ENCODE results near the gene ASCL5.
A peak's percentile ranks its signal among the peaks of the same experiment; 100 is the strongest.

Gene ASCL5

DNA sequence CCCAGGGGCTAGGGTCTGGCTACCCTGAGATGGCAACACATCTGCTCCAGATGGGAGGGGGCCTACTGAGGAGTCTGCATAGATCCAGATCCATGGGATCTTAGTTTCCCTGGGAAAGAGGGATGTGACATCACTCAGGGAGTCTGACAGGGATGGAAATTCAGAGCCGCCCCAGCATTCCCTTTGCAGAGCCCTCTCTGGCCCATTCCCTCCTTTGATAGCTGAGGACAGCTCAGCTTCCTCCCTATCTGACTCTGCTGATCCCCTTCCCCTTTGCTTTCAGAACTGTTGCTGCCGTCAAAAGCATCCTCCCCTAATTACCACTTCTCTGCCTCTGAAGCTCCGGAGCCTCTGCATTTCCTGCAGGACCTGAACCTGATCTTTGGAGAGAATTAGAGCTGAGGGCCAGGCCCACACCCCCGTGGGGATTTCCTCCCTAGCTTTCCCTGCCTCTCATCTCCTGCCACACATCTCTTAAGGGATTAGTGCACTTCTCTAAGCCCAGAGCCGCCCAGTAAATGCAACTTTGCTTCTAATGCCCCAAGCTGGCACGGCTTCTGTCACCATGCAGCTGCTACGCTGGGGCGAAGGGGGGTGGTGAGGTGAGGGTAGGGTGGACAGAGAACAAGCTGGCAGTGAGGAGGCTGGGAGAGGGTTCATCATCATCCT lies 9.5 kb upstream of the ASCL5 start:
- no peak for DNase-seq (ENCODE audit: low read depth)

GRCh38 chr1:201134405-201134804 lies 7.4 kb upstream of the ASCL5 start:
- DNase-seq (ENCODE audit: low read depth) = no peak

- DNase-seq (ENCODE audit: low read depth) = no peak
Observed at GRCh38 chr1:201131398-201131797, 4.4 kb upstream of the ASCL5 start.

DNA sequence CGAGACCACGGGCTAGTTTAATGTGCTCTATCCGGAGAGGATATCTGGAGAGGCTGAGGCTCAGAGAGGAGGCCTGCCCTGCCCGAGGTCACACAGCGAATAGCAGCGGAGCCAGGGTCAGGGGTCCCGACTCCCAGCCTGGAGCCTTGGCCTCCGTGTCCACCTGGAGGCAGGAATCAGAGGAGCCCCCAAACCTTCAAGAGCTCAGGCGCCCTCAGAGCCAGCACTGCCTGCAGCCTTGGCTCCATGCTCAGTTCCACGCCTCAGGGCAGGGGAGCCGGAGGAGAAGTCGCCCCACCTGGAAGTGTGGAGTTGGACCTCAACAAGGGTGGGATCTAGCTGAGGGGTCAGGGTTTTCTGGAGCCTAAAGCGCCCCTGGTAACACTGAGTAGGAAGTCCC lies 2.0 kb upstream of the ASCL5 start:
- DNase-seq (ENCODE audit: low read depth) = no peak

DNA sequence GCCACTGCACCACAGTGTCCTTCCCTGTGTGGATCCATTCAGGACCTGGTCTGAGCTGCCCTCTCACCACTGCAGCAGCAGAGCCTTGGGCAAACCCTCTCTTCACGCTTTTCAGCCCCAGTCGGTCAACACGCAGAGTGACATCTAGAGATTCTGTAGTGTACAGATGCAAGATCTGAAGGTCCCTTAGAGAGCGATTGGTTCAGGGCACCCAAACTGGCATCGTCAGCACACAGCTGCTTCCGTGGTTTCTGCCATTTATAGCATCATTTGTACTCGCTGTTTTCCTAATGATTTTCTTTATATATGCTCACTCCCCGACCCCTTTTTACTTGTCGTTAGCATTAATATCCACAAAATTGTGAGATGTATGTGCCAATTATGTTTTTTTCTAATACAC lies 1.5 kb upstream of the ASCL5 start:
- no peak for DNase-seq (ENCODE audit: low read depth)

DNA sequence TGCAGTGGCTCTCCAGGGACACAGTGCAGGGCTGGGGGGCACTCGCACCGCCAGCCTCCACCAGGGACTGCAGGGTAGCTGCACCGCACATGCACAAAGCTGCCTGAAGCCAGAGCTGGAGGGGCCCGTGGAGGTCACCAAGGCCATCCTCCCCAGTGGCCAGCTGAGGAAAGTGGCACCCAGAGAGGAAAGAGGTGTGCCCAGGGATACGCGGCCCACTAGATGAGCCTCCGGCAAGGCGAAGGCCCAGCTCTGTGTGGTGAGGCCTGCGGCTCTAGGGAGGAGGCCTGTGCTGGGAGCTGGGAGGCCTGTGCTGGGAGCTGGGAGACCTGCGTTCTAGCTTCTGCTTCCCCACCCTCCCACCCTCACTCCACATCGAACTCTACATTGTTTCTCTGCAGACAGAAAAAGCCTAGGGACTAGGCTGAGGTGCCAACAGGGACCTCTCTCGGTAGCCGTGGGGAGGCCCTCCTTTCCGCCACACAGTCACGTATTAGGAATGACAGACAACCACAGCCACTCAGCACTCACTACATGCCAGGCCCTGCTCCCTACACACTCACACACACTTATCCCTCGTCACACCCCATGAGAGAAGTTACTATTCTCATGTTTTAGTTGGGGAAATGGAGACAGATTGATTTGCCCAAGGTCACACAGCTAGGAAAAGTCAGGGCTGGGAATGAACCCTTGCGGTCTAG lies 921 bp upstream of the ASCL5 start:
- DNase-seq (ENCODE audit: low read depth) = no peak

DNA sequence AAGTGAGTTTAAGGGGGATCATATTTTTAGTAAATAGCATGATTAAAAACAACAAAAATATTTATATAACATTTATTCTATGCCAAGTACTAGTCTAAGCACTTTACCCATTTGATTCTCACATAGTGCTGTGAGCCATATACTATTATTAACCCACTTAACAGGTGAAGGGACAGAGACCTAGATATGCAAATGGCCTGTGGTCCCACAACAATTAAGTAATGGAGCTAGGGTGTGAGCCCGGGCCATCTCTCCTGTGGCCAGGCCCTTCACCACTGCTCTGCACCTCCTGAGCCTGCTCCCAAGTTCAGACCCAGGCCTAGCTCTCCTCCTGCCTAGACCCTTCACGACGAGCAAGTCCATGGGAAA lies 537 bp downstream of the ASCL5 start:
- DNase-seq (ENCODE audit: low read depth) = no peak

DNA sequence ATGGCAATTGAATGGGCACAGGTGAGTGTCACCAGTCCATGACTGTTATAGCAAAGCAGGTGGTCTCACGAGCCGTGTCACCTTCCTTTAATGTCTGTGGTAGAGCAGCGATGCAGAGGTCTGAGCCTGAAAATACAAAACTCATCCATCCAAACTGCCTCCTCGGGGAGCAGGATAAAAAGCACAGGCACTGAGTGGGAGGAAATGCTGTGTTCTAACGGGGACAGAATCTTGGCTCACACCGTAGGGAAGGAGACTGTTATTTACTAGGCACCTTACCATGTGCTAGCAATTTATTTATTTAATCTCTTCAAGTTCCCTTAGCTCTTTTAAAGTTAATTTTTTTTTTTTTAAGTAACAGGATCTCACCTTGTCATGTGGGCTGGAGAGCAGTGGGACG lies 1.2 kb downstream of the ASCL5 start:
- no peak for DNase-seq (ENCODE audit: low read depth)

DNA sequence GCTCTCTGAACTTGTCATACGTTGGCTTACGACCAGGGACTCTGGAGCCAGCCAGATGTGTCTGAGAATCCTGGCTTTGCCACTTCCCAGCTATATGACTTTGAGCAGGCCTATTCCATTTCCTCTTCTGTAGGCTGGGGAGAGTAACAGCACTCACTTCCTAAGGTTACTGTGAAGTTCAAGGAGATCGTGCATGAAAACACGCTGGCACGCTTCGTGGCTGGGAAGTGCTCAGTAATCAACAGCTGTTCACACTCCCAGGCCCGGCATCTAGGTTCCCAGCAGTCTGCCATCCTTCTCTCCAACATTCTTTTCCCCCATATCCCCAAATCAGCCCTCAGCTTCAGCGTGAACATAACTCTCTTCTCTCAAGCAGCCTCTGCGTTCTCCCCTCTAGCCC lies 2.0 kb downstream of the ASCL5 start:
- DNase-seq (ENCODE audit: low read depth) = no peak

- no peak for DNase-seq (ENCODE audit: low read depth)
Observed at GRCh38 chr1:201123866-201124265, 3.1 kb downstream of the ASCL5 start.

DNA sequence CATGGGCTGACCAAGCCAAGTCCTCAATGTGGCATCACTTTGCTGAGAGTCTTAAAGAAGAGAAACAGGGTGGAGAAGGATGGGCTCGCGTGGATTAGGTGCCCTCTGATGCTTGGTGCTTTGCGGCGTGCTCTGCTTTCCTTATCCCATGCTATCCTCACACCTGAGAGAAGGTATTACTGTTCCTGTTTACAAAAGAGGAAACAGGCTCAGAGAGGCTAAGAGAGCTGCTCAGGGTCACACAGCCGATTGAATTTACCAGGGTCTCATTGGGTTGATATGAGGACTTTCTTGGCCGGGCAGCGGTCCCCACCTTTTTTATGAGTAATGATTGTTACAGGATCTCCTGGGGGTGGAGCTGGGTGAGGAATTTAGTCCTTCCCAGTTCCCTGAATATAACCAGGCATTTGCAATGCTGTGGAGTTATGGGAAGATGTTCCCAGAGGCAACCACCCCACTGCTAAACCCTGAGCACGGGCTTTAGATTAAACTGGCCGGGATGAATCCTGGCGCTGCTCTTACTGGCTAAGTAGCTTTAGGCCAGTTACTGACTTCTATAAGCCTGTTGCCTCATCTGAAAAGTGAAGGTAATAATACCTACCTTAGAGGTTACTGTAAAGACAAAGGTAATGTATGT lies 4.5 kb downstream of the ASCL5 start:
- DNase-seq (ENCODE audit: low read depth) = no peak

DNA sequence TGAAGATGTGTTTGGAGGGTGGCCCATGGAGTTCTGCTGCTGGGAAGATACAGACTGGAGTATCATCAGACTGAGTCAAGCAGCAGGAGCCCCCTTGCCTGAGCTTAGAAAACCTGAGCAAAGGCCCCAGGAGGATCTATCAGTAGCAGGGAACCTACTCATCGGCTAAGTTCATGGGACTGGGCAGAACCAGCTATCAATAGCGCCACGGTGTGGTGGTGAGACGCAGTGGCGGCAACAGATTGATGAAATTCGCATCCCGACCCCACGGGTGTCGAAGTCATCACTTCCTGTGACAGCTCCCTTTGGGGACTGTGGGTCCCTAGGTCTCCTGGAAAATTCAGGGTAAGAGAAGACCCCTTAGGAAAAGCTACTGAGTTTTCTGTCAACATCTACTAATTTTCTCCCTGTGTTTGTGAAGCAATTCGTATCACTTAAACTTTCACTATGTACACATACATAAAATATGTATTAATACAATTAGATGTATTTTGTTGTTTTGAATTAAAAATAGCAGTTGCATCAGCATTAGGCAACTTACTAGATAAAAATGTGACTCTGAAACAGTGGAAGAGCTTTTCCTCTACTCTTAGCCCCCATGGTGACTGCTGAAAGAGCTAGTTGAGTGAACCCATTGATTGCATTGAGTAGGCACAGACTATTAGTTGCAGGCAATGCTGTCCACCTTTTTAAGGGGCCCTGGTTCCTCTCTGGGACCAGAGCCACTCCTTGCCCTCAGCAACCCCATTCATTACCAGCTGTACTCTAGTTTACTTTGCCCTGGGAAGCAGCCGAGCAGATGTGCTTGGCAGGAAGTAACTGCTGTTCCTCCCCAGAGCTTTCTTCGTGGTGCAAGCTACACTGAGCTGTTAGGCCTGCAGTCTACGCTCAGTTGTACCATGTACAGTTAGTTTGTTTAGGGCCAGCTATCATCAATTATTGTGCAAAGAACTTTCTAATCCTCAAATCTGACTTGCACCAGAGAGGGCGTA lies 7.5 kb downstream of the ASCL5 start:
- peak; percentile 27 for DNase-seq (ENCODE audit: low read depth)

DNA sequence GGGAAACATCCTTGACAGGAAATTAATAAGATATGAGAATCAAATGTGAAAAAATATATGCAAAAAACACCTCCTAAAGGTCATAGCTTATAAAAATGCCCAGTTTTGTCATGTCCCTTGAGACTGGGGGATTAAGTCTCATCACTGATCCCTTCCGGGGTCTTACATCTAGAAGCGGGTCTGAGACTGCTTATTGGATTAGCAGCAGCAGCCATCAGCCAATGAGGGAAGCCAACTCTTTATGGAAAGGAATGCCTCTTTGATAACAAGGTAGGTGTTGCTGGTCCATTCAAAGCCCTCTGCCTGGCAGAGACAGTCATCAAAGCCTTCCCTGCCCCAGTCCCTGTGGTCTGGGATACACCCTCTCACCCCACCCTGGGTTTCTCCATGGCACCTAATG lies 10.9 kb downstream of the ASCL5 start:
- no peak for DNase-seq (ENCODE audit: low read depth)

DNA sequence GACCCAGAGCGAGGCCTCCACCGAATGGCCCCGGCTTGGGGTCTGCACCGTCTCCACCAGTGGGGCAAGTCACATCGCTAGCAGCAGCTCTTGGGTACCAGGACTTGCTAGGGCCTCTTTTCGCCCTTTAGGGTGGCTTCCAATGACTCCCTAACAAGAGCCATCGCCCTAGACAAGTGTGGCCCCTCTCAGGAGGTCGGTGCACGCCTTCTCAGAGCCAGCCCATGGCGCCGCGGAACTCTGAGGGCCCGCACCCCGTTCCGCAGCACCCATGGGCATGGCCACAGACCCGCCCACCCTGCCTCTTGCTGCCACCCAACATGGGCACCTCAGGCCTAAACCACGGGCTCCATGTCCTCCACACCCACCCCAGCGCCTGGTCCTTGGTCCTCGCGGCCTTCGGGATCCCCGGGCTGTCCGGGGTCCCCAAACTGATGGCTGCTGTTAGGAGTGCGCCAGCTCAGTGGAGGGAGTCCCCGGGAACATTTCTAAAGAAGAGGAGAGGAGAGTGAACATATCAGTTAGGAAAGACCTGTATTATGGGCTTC lies 11.5 kb downstream of the ASCL5 start:
- no peak for DNase-seq (ENCODE audit: low read depth)

DNA sequence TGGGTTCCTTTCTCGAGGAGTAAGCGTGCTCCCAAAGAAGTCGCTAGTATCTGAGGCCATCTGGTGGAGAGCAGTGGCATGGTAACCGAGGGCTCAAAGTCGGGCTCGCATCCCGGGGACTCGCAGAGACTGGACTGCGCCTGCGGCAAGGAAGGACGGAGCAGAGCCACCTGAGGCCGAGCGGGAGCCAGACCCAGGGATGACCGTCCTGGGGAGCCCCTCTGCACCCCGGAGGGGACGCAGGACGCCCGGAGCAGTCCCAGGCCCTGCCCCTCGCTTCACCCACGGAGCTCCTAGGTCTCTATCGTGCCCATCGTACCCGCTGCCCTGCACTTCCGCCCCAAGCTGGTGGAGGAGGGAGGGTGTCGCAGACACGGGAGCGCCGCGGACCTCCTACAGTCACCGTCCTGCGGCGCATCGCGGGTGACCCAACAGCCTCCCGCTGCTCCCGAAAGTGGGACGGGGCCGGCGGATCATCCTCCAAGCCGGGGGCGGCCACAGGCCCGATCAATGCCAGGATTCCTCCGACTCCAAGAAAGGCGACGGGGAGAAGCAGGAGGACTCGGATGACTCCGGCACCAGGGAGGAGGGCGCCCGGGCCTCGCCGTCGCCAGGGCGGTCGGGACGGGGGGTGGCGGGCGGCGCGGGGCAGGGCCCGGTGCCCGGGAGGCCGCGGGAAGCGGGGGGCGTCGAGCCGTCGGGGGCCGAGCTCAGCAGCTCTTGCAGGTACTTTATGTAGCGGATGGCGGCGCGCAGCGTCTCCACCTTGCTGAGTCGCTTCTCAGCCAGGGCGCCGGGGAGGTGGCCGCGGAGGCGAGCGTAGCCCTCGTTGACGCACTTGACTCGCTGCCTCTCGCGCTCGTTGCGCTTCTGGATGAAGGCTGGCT lies 12.5 kb downstream of the ASCL5 start:
- DNase-seq (ENCODE audit: low read depth) = peak; percentile 58

DNA sequence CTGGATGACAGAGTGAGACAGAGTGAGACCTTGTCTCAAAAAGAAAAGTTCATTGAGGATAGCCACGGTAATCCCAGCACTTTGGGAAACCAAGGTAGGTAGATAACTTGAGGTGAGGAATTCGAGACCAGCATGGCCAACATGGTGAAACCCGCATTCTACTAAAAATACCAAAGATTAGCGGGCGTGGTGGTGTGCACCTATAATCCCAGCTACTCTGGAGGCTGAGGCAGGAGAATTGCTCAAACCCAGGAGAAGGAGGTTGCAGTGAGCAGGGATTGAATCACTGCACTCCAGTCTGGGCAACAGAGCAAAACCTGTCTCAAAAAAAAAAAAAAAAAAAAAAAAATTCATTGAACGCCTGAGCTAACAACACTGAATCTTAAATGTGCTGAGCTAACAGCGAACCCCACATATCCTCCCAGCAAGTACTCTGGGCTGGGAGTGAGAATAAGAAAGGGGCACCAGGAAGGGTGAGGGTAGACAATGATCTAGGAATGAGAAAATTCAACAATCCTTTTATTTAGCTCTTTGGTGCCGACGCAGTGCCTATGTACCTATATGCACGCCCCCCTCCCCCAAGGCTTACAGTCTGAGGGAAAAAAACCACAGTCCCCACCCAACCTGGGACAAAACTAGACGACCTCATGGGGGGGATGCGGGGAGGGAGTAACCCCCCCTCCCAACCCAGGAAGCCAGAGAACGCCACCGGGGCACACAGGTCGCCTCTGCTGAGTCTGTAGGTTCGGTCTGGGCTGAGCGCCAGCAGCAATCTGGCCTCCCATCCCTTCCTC lies 13.3 kb downstream of the ASCL5 start:
- no peak for DNase-seq (ENCODE audit: low read depth)

- DNase-seq (ENCODE audit: low read depth) = no peak
Observed at GRCh38 chr1:201112926-201113325, 14.1 kb downstream of the ASCL5 start.

DNA sequence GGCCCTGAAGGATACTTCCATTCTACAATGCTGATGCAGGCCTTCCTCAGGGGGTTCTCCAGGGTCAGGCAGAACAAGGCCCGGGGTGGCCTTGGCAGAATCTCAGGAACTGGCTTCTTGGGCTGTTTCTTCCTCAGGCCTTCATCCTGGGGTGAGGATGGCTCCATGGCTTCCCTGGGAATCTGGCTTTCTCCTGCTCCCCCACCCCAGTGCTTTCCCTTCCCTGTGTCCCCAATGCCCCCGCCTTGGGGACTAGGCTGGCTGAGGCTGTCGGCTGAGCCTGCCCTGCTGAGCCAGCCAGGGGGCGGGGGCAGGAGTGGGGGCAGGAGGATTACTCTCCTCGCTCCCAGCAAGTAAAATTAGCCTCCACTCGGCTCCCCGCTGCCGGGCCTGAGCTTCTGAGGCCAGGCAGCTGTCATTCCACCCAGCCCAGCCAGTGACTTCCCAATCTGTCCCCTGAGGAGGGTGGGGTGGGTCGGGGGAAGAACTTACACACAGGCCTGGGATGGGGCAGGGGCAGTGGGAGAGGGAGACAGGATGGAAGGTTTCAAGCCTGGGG lies 14.7 kb downstream of the ASCL5 start, which contains the start of gene CACNA1S:
TSS of gene CACNA1S (minus strand) at position 254 of the 559 bp plus-strand sequence. CDS start at position 167, 87 bp downstream.
- no peak for DNase-seq (ENCODE audit: low read depth)

- no peak for DNase-seq (ENCODE audit: low read depth)
Observed at GRCh38 chr1:201111672-201112071, 15.3 kb downstream of the ASCL5 start.

GRCh38 chr1:201111156-201111555 lies 15.8 kb downstream of the ASCL5 start:
- no peak for DNase-seq (ENCODE audit: low read depth)
